Thoracic aorta (tissue), 2 donors: ENCODE results near the gene TNRC6C. TPM values are rescaled to one million over a fixed set of nuclear protein-coding genes. Genes with fewer than 3 reads are reported as not detected.
A peak's percentile ranks its signal among the peaks of the same experiment; 100 is the strongest.

Experiments
- ATAC-seq: fragments of 150-250 bp; one replicate; pipeline ENCODE4 v1.8.0; 2017; ENCODE audit warnings: low read depth; ENCODE audit not compliant: insufficient number of reproducible peaks, low FRiP score
- DNase-seq: peaks from one replicate; pipeline ENCODE4 v3.0.0-alpha.2; 2020; ENCODE audit warnings: low spot score
- H3K27ac ChIP-seq, 2 donors: fragments of 200-600 bp; sonication (generic); 1 replicate in 1 of 2; 2 replicates in 1 of 2; pipeline ENCODE4 v1.5.1; 2016; ENCODE audit warnings: mild to moderate bottlenecking in 2 of 2, moderate library complexity in 2 of 2
- H3K27me3 ChIP-seq: fragments of 200-600 bp; sonication (generic); replicated peaks from 2 replicates; pipeline ENCODE4 v1.6.0; 2016; ENCODE audit warnings: mild to moderate bottlenecking; ENCODE audit not compliant: insufficient read depth
- H3K36me3 ChIP-seq: fragments of 200-600 bp; sonication (generic); one replicate; pipeline ENCODE4 v1.5.1; 2016
- H3K4me1 ChIP-seq, 2 donors: fragments of 200-600 bp; sonication (generic); 1 replicate in 1 of 2; 2 replicates in 1 of 2; pipeline versions ENCODE4 v1.5.1 to v1.6.0; 2016; ENCODE audit warnings: low read depth in 2 of 2, mild to moderate bottlenecking in 1 of 2; ENCODE audit not compliant: control insufficient read depth in 1 of 2
- H3K4me3 ChIP-seq: fragments of 200-600 bp; sonication (generic); 2 replicates; pipeline ENCODE4 v1.5.1; 2016; ENCODE audit warnings: mild to moderate bottlenecking
- H3K9me3 ChIP-seq: fragments of 200-600 bp; sonication (generic); 2 replicates; pipeline ENCODE4 v1.5.1; 2016
- CTCF ChIP-seq: fragments of 200-600 bp; sonication (generic); IDR thresholded peaks from one replicate; pipeline ENCODE4 v1.5.1; 2019; ENCODE audit warnings: antibody characterized with exemption
- total RNA-seq, 2 donors: library from RNA; depleted of rRNA; stranded (reverse); fragments of >200 nt; gene quantifications; one replicate each; pipeline versions ENCODE4 v1.1.0 to v1.2.3, GENCODE V29; 2016

TNRC6C gene
- total RNA-seq, 2 donors from 2014 or later = 27.8 to 41.1 TPM

- no peak for ATAC-seq
- H3K27ac ChIP-seq = no peak overlapping the region
- no peak for DNase-seq
- no peaks in the 10 kb centered on the region for H3K9me3 ChIP-seq
- H3K27me3 ChIP-seq = no peaks in the 10 kb centered on the region
- H3K36me3 ChIP-seq = peaks cover 8% of the 10 kb centered on the region
- TF ChIP-seq CTCF = no peak
- H3K4me3 ChIP-seq = no peak overlapping the region
- H3K4me1 ChIP-seq = no peaks in the 10 kb centered on the region
Measured at GRCh38 chr17:78010759-78011158, 52.3 kb downstream of the TNRC6C start.

- ATAC-seq (no peak), DNase-seq (no peak)
- no peak overlapping the region for H3K4me3 ChIP-seq
- no peaks in the 10 kb centered on the region for H3K27me3 ChIP-seq
- H3K9me3 ChIP-seq = no peaks in the 10 kb centered on the region
- no peak overlapping the region for H3K27ac ChIP-seq
- no peak for TF ChIP-seq CTCF
- peaks cover 8% of the 10 kb centered on the region for H3K36me3 ChIP-seq
- no peaks in the 10 kb centered on the region for H3K4me1 ChIP-seq
Measured at GRCh38 chr17:78012428-78012827, 53.9 kb downstream of the TNRC6C start.

GRCh38 chr17:78013683-78014467, 55.4 kb downstream of the TNRC6C start:
- DNase-seq = no peak
- no peaks in the 10 kb centered on the region for H3K4me1 ChIP-seq
- no peak overlapping the region for H3K27ac ChIP-seq
- TF ChIP-seq CTCF = peak; percentile 72
- no peaks in the 10 kb centered on the region for H3K9me3 ChIP-seq
- H3K27me3 ChIP-seq = no peaks in the 10 kb centered on the region
- H3K36me3 ChIP-seq = peaks cover 8% of the 10 kb centered on the region
- no peak overlapping the region for H3K4me3 ChIP-seq
- ATAC-seq = peak; percentile 10

- no peak for ATAC-seq
- Histone ChIP-seq H3K27ac (no peak overlapping the region), H3K9me3 (no peaks in the 10 kb centered on the region), H3K4me3 (no peak overlapping the region), H3K27me3 (no peaks in the 10 kb centered on the region), H3K4me1 (no peaks in the 10 kb centered on the region), H3K36me3 (peaks cover 5% of the 10 kb centered on the region)
- TF ChIP-seq CTCF = no peak
- no peak for DNase-seq
Measured at GRCh38 chr17:78014646-78015045, 56.1 kb downstream of the TNRC6C start.

GRCh38 chr17:78016852-78017251, 58.3 kb downstream of the TNRC6C start:
- TF ChIP-seq CTCF = no peak
- ATAC-seq = no peak
- Histone ChIP-seq H3K27me3 (no peaks in the 10 kb centered on the region), H3K27ac (no peak overlapping the region), H3K4me1 (no peaks in the 10 kb centered on the region), H3K4me3 (no peak overlapping the region), H3K36me3 (no peaks in the 10 kb centered on the region), H3K9me3 (no peaks in the 10 kb centered on the region)
- DNase-seq = no peak
